Smooth muscle cell (in vitro differentiated cells): ENCODE results near the gene OTOP2. TPM values are rescaled to one million over a fixed set of nuclear protein-coding genes. Genes with fewer than 3 reads are reported as not detected.
A peak's percentile ranks its signal among the peaks of the same experiment; 100 is the strongest.

Experiments
- DNase-seq: peaks from one replicate; lab custom pipeline; 2025; ENCODE audit not compliant: unreplicated experiment; lab: John Stamatoyannopoulos, UW
- H2AFZ ChIP-seq: fragments of 200-600 bp; sonication (generic); 2 replicates; pipeline ENCODE4 v1.6.0; 2016; ENCODE audit warnings: antibody characterized with exemption, low read depth, mild to moderate bottlenecking
- H3F3A ChIP-seq: fragments of 200-600 bp; sonication (generic); 2 replicates; pipeline ENCODE4 v1.6.0; 2017; ENCODE audit warnings: antibody characterized with exemption, low read depth
- H3K27ac ChIP-seq: fragments of 200-600 bp; sonication (generic); 2 replicates; pipeline ENCODE4 v1.5.1; 2016; ENCODE audit warnings: low read depth, mild to moderate bottlenecking
- H3K27me3 ChIP-seq: fragments of 200-600 bp; sonication (generic); 2 replicates; pipeline ENCODE4 v1.6.1; 2016; ENCODE audit warnings: low read depth, mild to moderate bottlenecking
- H3K36me3 ChIP-seq: fragments of 200-600 bp; sonication (generic); 2 replicates; pipeline ENCODE4 v1.5.1; 2016; ENCODE audit warnings: low read depth
- H3K4me1 ChIP-seq: fragments of 200-600 bp; sonication (generic); 2 replicates; pipeline ENCODE4 v1.5.1; 2016; ENCODE audit warnings: low read depth
- H3K4me2 ChIP-seq: fragments of 200-600 bp; sonication (generic); 2 replicates; pipeline ENCODE4 v1.6.0; 2016; ENCODE audit warnings: mild to moderate bottlenecking
- H3K4me3 ChIP-seq: fragments of 200-600 bp; sonication (generic); 2 replicates; pipeline ENCODE4 v1.5.1; 2016; ENCODE audit warnings: mild to moderate bottlenecking
- H3K79me2 ChIP-seq: fragments of 200-600 bp; sonication (generic); 2 replicates; pipeline ENCODE4 v1.6.0; 2016; ENCODE audit warnings: low read depth, mild to moderate bottlenecking
- H3K9ac ChIP-seq: fragments of 200-600 bp; sonication (generic); 2 replicates; pipeline ENCODE4 v1.6.0; 2016; ENCODE audit warnings: low read depth
- H3K9me3 ChIP-seq: fragments of 200-600 bp; sonication (generic); replicated peaks from 2 replicates; pipeline ENCODE4 v1.5.1; 2016; ENCODE audit warnings: low read depth
- H4K20me1 ChIP-seq: fragments of 200-600 bp; sonication (generic); 2 replicates; pipeline ENCODE4 v1.6.0; 2016; ENCODE audit warnings: low read depth
- CTCF ChIP-seq: fragments of 200-600 bp; sonication (generic); IDR thresholded peaks from 2 replicates; pipeline ENCODE4 v1.5.1; 2017; ENCODE audit warnings: borderline replicate concordance, mild to moderate bottlenecking, antibody characterized with exemption; ENCODE audit not compliant: insufficient read depth, poor library complexity, severe bottlenecking
- WGBS: methylation state at CpG from one replicate; pipeline ENCODE4 v1.1.7; 2016; ENCODE audit warnings: low lambda C conversion rate; 5-methylcytosine and 5-hydroxymethylcytosine counted together
- polyA plus RNA-seq: library from polyadenylated mRNA; unstranded; fragments of >200 nt; fragmentation: Nextera tagmentation; extraction: Ambion mirVana; gene quantifications from 2 replicates; pipeline ENCODE4 v1.2.1, GENCODE V29; 2016
- total RNA-seq: library from RNA; depleted of rRNA; stranded (reverse); fragments of >200 nt; gene quantifications from 2 replicates; pipeline ENCODE4 v1.2.3, GENCODE V29; 2014

Gene OTOP2
- total and polyA plus RNA-seq, 2 experiments from 2014 or later, result not detected

DNA sequence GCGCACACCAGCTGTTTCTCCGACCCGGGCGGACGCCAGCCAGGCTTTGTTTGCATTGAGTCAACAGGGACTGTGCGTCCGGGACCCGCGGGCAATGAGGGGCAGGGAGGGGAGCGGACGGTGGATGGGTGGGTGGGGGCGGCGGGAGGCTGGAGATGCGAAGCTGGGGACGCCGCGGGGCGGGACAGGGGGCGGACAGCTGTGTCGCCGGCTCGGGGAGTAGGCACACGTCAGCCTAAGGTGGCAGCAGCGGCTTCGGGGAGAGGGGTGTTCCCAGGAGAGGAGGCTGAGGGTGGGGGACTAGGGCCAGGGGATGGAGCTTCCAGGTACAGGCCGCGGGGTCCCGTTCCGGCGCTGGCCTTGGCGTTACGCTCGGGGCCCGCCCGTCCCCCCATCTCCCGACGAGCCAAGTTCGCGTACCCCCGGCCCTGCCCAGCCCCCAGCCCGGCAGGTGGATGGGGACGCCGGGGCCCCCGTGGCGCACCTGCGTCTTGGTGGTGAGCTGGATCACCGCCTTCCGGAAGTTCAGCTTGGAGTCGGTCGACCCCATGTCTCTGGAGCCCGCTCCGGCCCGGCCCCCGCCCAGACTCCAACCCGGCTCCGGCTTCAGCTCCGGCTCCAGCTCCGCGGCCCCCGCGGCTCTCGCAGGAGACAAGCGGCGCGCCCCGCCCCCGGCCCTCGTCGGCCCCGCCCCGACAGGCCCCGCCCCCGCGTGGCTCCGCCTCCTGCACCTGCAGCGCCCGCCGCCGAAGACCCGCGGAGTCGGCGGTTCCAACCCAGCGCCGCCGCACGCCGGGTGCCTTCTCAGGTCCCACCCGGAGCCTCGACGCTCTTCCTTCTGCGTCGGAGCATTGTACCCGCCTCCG lies 48.3 kb downstream of the OTOP2 start, which contains the start of gene HID1:
Gene HID1 (minus strand): TSS at position 653 of the 866 bp plus-strand sequence. CDS start 103 bp downstream, at position 550.
- Histone ChIP-seq H3K9me3 (no peaks in the 10 kb centered on the region), H4K20me1 (no peaks in the 10 kb centered on the region), H3K4me1 (no peaks in the 10 kb centered on the region), H3K9ac (no peak within 1 kb of the TSS), H2AFZ (no peak within 1 kb of the TSS), H3K79me2 (no peaks in the 10 kb centered on the region), H3K4me2 (peak within 1 kb of the TSS; percentile 93), H3K4me3 (peak within 1 kb of the TSS; percentile 63), H3K27ac (no peak within 1 kb of the TSS), H3F3A (no peaks in the 10 kb centered on the region), H3K27me3 (peaks cover 45% of the 10 kb centered on the region), H3K36me3 (no peaks in the 10 kb centered on the region)
- no peak for TF ChIP-seq CTCF
- 1% methylated on average over 15 of the region's 95 CpGs for WGBS
- DNase-seq, result no peak

- no peak overlapping the region for H3K27ac ChIP-seq
- WGBS, result 30% methylated on average over 15 of the region's 17 CpGs
Measured at GRCh38 chr17:74972973-74973328, 48.9 kb downstream of the OTOP2 start.

DNA sequence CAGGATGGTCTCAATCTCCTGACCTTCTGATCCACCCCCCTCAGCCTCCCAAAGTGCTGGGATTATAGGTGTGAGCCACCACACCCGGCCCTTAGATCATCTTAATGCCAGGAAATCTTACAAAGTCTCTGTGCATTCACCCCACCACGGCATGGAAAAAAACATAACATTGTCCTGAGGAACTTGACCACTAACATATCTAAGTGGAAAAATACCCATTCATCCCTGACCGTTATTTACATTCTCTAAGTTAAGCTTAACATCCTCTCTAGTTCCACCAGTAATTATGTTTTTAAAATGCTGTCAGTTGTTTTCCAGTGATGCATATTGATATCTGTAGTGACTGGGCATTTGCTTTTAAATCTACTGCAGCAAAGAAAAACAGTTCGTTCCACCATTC lies 51.9 kb downstream of the OTOP2 start:
- DNase-seq, result no peak
- 73% methylated on average over 4 of the region's 4 CpGs for WGBS
- no peaks in the 10 kb centered on the region for H4K20me1 ChIP-seq

More at GRCh38 chr17:74972973-74973328, 48.9 kb downstream of the OTOP2 start:
- Histone ChIP-seq H3K4me3 (peak overlapping the region; percentile 63), H4K20me1 (no peaks in the 10 kb centered on the region), H3K4me2 (peak overlapping the region; percentile 93), H3F3A (no peaks in the 10 kb centered on the region), H3K36me3 (no peaks in the 10 kb centered on the region), H3K4me1 (no peaks in the 10 kb centered on the region), H3K9ac (no peak overlapping the region), H3K9me3 (no peaks in the 10 kb centered on the region), H3K79me2 (no peaks in the 10 kb centered on the region), H3K27me3 (peaks cover 45% of the 10 kb centered on the region), H2AFZ (no peak overlapping the region)
- DNase-seq, result no peak
- TF ChIP-seq CTCF, result no peak

More for the DNA sequence above, 51.9 kb downstream of the OTOP2 start:
- no peak for TF ChIP-seq CTCF
- H3K4me1 ChIP-seq, result no peaks in the 10 kb centered on the region
- no peak overlapping the region for H3K27ac ChIP-seq
- H2AFZ ChIP-seq, result no peak overlapping the region
- peaks cover 45% of the 10 kb centered on the region for H3K27me3 ChIP-seq
- H3K4me2 ChIP-seq, result no peak overlapping the region
- no peaks in the 10 kb centered on the region for H3K9me3 ChIP-seq
- no peaks in the 10 kb centered on the region for H3K79me2 ChIP-seq
- H3K4me3 ChIP-seq, result no peak overlapping the region
- H3F3A ChIP-seq, result no peaks in the 10 kb centered on the region
- no peak overlapping the region for H3K9ac ChIP-seq
- no peaks in the 10 kb centered on the region for H3K36me3 ChIP-seq
